ENCODE measurements around the gene TMEM151B.

The TMEM151B gene

DNA sequence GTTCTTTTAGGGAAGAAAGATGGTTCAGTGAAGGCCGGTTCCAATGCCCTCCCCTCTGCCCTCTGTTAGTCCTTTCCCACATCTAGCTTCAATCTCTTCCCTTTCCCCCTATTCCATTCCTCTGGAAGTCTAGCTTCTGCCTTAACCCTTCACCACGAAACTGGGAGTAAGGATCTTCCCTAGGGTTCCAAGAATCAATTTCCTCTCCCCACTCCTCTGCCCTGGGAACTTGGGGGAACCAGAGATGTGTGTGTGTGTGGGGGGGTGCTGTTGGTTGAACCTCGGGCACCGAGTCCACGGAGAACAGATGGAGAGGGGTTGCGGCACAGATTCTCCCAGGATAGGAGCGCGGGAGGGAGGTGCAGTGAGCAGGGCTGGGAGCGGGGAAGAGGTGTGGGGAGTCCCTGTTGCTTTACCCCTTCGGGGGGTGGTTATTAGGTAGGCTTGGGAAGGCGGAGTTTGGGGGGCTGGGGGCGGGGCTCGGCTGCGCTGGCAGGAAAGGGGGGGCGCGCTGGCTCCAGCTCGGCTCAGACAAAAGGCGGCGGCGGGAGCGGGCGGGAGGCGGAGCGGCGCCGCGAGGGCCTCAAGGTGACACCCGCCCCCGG lies at the start of gene TMEM151B:
Gene TMEM151B (plus strand): TSS at position 530 of the 605 bp plus-strand sequence. CDS start 293 bp downstream, outside the sequence.
- Histone ChIP-seq H3F3A (ENCODE audit: low read depth) (no peaks in the 10 kb centered on the region), H3K4me2 (ENCODE audit: low read depth, low read length, poor library complexity, severe bottlenecking) (peak within 1 kb of the TSS; percentile 48), H3K79me2 (ENCODE audit: insufficient read depth, low read length) (0 out of 2 replicates have a peak, but pooled peaks cover 2% of the 10 kb centered on the region), H3K4me1 (ENCODE audit: insufficient read depth, low read length, poor library complexity, severe bottlenecking) (peaks cover 12% of the 10 kb centered on the region), H3K9me2 (replicated peaks; ENCODE audit: low read depth, low read length) (no peaks in the 10 kb centered on the region), H4K20me1 (ENCODE audit: insufficient read depth, low read length, poor library complexity, severe bottlenecking) (no peaks in the 10 kb centered on the region), H3K36me3 (ENCODE audit: insufficient read depth, low read length) (no peaks in the 10 kb centered on the region), H3K27me3 (ENCODE audit: insufficient read depth, low read length, poor library complexity, severe bottlenecking) (no peaks in the 10 kb centered on the region), H3K9ac (ENCODE audit: low read depth, low read length, poor library complexity, severe bottlenecking) (no peak within 1 kb of the TSS), H2AFZ (ENCODE audit: low read length) (no peak within 1 kb of the TSS), H3K4me3 (ENCODE audit: low read length, poor library complexity, severe bottlenecking) (peak within 1 kb of the TSS; percentile 46), H3K9me3 (ENCODE audit: insufficient read depth, low read depth, low read length) (no peaks in the 10 kb centered on the region)
- no peak for TF ChIP-seq CTCF (conservative IDR thresholded peaks at IDR 0.05; ENCODE audit: low read length)
- TF ChIP-seq EZH2phosphoT487 (IDR thresholded peaks at IDR 0.05; ENCODE audit: borderline replicate concordance) = no peak

DNA sequence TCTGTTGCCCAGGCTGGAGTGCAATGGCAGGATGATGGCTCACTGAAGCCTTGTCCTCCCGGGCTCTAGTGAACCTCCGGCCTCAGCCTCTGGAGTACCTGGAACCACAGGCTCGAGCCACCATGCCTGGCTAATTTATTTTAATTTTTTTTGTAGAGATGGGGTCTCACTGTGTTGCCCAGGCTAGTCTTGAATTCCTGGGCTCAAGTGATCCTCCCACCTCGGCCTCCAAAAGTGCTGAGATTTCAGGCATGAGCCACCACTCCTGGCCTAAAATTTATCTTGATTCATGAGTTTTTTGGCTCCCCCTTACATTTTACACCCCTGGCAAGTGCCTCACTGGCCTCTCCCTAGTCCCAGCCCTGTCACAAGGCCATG lies 49.3 kb upstream of the TMEM151B start:
- Histone ChIP-seq H3K4me1 (ENCODE audit: insufficient read depth, low read length, poor library complexity, severe bottlenecking) (peaks cover 57% of the 10 kb centered on the region), H3K9me3 (ENCODE audit: insufficient read depth, low read depth, low read length) (no peaks in the 10 kb centered on the region), H3K4me2 (ENCODE audit: low read depth, low read length, poor library complexity, severe bottlenecking) (no peak overlapping the region), H4K20me1 (ENCODE audit: insufficient read depth, low read length, poor library complexity, severe bottlenecking) (no peaks in the 10 kb centered on the region), H3F3A (ENCODE audit: low read depth) (peaks cover 6% of the 10 kb centered on the region; the same call in 1 of the 2 replicates), H2AFZ (ENCODE audit: low read length) (no peak overlapping the region), H3K27me3 (ENCODE audit: insufficient read depth, low read length, poor library complexity, severe bottlenecking) (no peaks in the 10 kb centered on the region), H3K4me3 (ENCODE audit: low read length, poor library complexity, severe bottlenecking) (no peak overlapping the region), H3K36me3 (ENCODE audit: insufficient read depth, low read length) (no peaks in the 10 kb centered on the region), H3K9me2 (replicated peaks; ENCODE audit: low read depth, low read length) (no peaks in the 10 kb centered on the region), H3K9ac (ENCODE audit: low read depth, low read length, poor library complexity, severe bottlenecking) (peak overlapping the region; percentile 43), H3K79me2 (ENCODE audit: insufficient read depth, low read length) (peaks cover 18% of the 10 kb centered on the region)
- TF ChIP-seq EZH2phosphoT487 (IDR thresholded peaks at IDR 0.05; ENCODE audit: borderline replicate concordance) (no peak), CTCF (conservative IDR thresholded peaks at IDR 0.05; ENCODE audit: low read length) (no peak)

- H3K79me2 ChIP-seq (ENCODE audit: insufficient read depth, low read length) = peaks cover 23% of the 10 kb centered on the region
- no peaks in the 10 kb centered on the region for H3K9me3 ChIP-seq (ENCODE audit: insufficient read depth, low read depth, low read length)
- peak overlapping the region; percentile 60 for H3K4me2 ChIP-seq (ENCODE audit: low read depth, low read length, poor library complexity, severe bottlenecking)
- no peaks in the 10 kb centered on the region for H3K36me3 ChIP-seq (ENCODE audit: insufficient read depth, low read length)
- TF ChIP-seq EZH2phosphoT487 (IDR thresholded peaks at IDR 0.05; ENCODE audit: borderline replicate concordance) (no peak), CTCF (conservative IDR thresholded peaks at IDR 0.05; ENCODE audit: low read length) (peak; percentile 81)
- H2AFZ ChIP-seq (ENCODE audit: low read length) = 0 out of 2 replicates have a peak overlapping the region, but pooled peaks have one; percentile 37
- peaks cover 62% of the 10 kb centered on the region for H3K4me1 ChIP-seq (ENCODE audit: insufficient read depth, low read length, poor library complexity, severe bottlenecking)
- no peaks in the 10 kb centered on the region for H4K20me1 ChIP-seq (ENCODE audit: insufficient read depth, low read length, poor library complexity, severe bottlenecking)
- H3K9ac ChIP-seq (ENCODE audit: low read depth, low read length, poor library complexity, severe bottlenecking) = peak overlapping the region; percentile 43
- peaks cover 6% of the 10 kb centered on the region; the same call in 1 of the 2 replicates for H3F3A ChIP-seq (ENCODE audit: low read depth)
- peak overlapping the region; percentile 23 for H3K4me3 ChIP-seq (ENCODE audit: low read length, poor library complexity, severe bottlenecking)
- H3K9me2 ChIP-seq (replicated peaks; ENCODE audit: low read depth, low read length) = no peaks in the 10 kb centered on the region
- H3K27me3 ChIP-seq (ENCODE audit: insufficient read depth, low read length, poor library complexity, severe bottlenecking) = no peaks in the 10 kb centered on the region
These were observed 48.8 kb upstream of the TMEM151B start for GRCh38 chr6:44221291-44221960.

Measured in Loucy (cell line).